Colonic mucosa (tissue), 4 donors: ENCODE results near the gene SH3BP5L. TPM values are rescaled to one million over a fixed set of nuclear protein-coding genes. Genes with fewer than 3 reads are reported as not detected.
A peak's percentile ranks its signal among the peaks of the same experiment; 100 is the strongest.

ENCODE experiments used
- DNase-seq: peaks from one replicate; pipeline ENCODE4 v3.0.0-alpha.2; 2020
- H3K27ac ChIP-seq: fragments of 200-600 bp; one replicate; pipeline ENCODE4 v1.8.0; 2021
- H3K27me3 ChIP-seq: fragments of 200-600 bp; one replicate; pipeline ENCODE4 v1.8.0; 2021
- H3K36me3 ChIP-seq: fragments of 200-600 bp; one replicate; pipeline ENCODE4 v1.8.0; 2021
- H3K4me1 ChIP-seq: fragments of 200-600 bp; one replicate; pipeline ENCODE4 v1.8.0; 2021; ENCODE audit warnings: mild to moderate bottlenecking
- H3K4me3 ChIP-seq: fragments of 200-600 bp; one replicate; pipeline ENCODE4 v1.8.0; 2021
- H3K9ac ChIP-seq, 2 donors: one replicate each; pipeline ENCODE4 v1.7.0; 2013; ENCODE audit warnings: control low read depth in 2 of 2, low read depth in 2 of 2, low read length in 2 of 2
- H3K9me3 ChIP-seq: fragments of 200-600 bp; one replicate; pipeline ENCODE4 v1.8.0; 2021
- intact Hi-C: fragments of 100-400 bp; cut with DNase I; formaldehyde crosslinking; loops from one replicate; pipeline ENCODE4 v1.14.1; 2022
- total RNA-seq, 2 donors: library from RNA; stranded (reverse); fragmentation: NEBNext Ultra II Directional in 1 of 2; extraction: Animal tissue kit (Norgen Biotek cat#: 25700) in 1 of 2; gene quantifications; one replicate each; pipeline ENCODE4 v1.2.1, GENCODE V29; 2021
- TF ChIP-seq, protein P1 (sequence below): fragments of 200-600 bp; IDR thresholded peaks from one replicate; pipeline ENCODE4 v1.8.0; 2022; ENCODE audit warnings: antibody characterized with exemption, mild to moderate bottlenecking
- donor health status: healthy.
- donor health status: DM: no; HTN: no; CAD: no.
- donor health status: DM: no; HTN: no; CAD: no.

Gene SH3BP5L
- total RNA-seq, 2 donors from 2014 or later = 24.2 to 30.5 TPM

DNA sequence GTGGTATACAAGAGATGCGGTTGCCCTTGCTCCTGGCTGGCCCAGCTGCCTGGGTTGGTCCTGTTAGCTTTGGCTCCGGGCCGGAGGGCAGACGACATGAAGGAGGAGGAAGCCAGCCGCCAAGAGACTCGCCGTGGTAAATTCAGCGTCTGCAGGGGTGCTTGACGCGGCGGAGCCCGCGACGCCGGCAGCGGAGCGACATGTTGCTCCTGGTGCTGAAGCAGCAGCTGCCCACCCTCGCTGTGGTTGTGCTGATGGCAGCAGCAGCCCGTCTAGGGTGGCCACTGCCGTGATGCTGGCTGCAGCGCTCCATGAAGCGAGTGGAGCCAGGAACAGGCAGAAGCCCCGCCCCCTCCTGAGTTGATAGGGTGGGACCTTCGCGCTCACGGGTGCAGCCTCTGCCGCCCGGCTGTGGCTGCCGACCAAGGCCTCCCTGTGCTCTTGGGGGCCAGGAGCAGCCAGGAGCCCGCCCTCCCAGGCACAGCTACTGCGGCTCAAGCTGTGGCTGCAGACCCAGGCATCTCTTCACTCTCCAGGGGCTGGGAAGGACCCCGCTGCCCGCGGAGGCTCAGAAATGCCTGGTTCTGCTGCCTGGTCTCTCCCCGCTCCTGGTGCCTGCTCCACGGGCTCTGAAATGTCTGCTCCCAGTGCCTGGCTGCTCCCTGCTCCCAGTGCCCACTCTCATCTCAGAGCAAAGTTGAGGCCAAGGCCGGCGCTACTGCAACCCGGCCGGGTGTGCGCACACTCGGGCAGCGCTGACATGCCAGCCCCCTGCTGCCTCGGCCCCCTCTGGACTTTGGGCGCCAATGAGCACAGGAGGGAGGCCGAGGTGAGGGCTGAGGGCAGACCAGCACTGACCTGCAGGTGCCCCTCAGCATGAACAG is 37.5 kb upstream of the SH3BP5L start:
- H3K9me3 ChIP-seq = no peaks in the 10 kb centered on the region
- intact Hi-C loops = no loop called here
- H3K4me1 ChIP-seq = peaks cover 6% of the 10 kb centered on the region
- no peaks in the 10 kb centered on the region for H3K27me3 ChIP-seq
- H3K27ac ChIP-seq = peak overlapping the region; percentile 82
- H3K4me3 ChIP-seq = peak overlapping the region; percentile 61
- peak; percentile 94 for DNase-seq
- TF ChIP-seq, protein P1, sequence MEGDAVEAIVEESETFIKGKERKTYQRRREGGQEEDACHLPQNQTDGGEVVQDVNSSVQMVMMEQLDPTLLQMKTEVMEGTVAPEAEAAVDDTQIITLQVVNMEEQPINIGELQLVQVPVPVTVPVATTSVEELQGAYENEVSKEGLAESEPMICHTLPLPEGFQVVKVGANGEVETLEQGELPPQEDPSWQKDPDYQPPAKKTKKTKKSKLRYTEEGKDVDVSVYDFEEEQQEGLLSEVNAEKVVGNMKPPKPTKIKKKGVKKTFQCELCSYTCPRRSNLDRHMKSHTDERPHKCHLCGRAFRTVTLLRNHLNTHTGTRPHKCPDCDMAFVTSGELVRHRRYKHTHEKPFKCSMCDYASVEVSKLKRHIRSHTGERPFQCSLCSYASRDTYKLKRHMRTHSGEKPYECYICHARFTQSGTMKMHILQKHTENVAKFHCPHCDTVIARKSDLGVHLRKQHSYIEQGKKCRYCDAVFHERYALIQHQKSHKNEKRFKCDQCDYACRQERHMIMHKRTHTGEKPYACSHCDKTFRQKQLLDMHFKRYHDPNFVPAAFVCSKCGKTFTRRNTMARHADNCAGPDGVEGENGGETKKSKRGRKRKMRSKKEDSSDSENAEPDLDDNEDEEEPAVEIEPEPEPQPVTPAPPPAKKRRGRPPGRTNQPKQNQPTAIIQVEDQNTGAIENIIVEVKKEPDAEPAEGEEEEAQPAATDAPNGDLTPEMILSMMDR = no peak
- H3K36me3 ChIP-seq = no peaks in the 10 kb centered on the region
- H3K9ac ChIP-seq = peak overlapping the region; percentile 41 to 70

DNA sequence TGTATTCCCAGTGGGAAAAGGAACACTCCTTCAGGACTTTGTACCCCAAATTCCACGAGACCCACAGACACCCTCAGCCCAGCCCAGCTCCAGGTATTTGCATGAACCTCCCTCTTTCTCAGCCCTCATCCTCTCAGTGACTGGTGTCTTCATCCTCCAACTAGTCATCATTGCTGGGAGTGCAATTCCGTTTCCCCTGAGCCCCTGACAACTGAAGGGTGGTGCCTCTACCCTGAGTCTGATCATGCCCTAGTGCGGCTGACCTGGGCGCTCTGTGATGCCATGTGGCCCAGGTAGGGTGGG is 36.9 kb upstream of the SH3BP5L start:
- H3K27ac ChIP-seq = peak overlapping the region; percentile 82
- H3K4me3 ChIP-seq = peak overlapping the region; percentile 61
- TF ChIP-seq, protein P1 = no peak
- H3K27me3 ChIP-seq = no peaks in the 10 kb centered on the region
- H3K36me3 ChIP-seq = no peaks in the 10 kb centered on the region
- peak overlapping the region; percentile 41 to 70 for H3K9ac ChIP-seq
- DNase-seq = no peak
- intact Hi-C loops = no loop called here
- no peaks in the 10 kb centered on the region for H3K9me3 ChIP-seq
- peaks cover 9% of the 10 kb centered on the region for H3K4me1 ChIP-seq

DNA sequence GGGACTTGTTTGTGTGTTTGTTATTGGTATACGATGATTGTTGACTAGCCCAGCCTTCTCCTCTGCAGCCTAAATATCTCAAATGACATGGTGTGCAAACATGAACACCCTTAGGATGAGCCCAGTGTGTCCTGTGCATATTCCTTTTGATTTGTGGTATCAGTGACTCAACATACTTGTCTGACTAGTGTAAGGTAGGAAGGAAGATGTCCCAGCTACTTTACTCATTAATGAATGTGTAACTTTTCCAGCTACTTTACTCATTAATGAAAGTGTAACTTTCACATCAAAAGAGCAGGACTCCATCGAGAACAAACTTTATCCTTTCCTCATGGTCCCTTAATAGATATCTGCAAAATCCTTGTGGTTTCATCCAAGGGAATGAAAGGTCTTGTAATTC is 35.9 kb upstream of the SH3BP5L start:
- TF ChIP-seq, protein P1 = no peak
- no peak overlapping the region for H3K9ac ChIP-seq
- no peaks in the 10 kb centered on the region for H3K9me3 ChIP-seq
- H3K4me1 ChIP-seq = peaks cover 11% of the 10 kb centered on the region
- no peak overlapping the region for H3K27ac ChIP-seq
- no peak for DNase-seq
- no peaks in the 10 kb centered on the region for H3K27me3 ChIP-seq
- intact Hi-C loops = no loop called here
- H3K4me3 ChIP-seq = no peak overlapping the region
- no peaks in the 10 kb centered on the region for H3K36me3 ChIP-seq

DNA sequence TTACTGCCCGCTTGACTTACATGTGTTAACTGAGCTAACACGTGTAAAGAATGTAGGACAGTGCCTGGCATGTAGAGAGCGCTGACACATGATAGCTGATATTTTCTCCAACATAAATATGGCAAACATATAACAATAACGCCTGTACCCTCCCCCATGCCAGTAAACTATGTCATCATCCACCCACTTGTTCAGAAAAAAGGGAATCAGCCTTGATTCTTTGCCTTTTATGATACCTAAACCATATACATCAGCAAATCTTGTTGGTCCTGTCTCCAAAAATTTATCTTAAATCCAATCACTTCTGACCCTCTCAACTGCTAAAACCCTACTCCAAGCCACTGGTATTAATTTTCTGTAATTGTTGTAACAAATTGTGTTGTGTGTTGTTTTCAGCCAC is 34.3 kb upstream of the SH3BP5L start:
- Histone ChIP-seq H3K27ac (no peak overlapping the region), H3K36me3 (no peaks in the 10 kb centered on the region), H3K9me3 (no peaks in the 10 kb centered on the region), H3K4me3 (no peak overlapping the region), H3K27me3 (no peaks in the 10 kb centered on the region), H3K4me1 (peaks cover 11% of the 10 kb centered on the region), H3K9ac (no peak overlapping the region)
- no peak for DNase-seq
- intact Hi-C loops = no loop called here
- TF ChIP-seq, protein P1 = no peak

DNA sequence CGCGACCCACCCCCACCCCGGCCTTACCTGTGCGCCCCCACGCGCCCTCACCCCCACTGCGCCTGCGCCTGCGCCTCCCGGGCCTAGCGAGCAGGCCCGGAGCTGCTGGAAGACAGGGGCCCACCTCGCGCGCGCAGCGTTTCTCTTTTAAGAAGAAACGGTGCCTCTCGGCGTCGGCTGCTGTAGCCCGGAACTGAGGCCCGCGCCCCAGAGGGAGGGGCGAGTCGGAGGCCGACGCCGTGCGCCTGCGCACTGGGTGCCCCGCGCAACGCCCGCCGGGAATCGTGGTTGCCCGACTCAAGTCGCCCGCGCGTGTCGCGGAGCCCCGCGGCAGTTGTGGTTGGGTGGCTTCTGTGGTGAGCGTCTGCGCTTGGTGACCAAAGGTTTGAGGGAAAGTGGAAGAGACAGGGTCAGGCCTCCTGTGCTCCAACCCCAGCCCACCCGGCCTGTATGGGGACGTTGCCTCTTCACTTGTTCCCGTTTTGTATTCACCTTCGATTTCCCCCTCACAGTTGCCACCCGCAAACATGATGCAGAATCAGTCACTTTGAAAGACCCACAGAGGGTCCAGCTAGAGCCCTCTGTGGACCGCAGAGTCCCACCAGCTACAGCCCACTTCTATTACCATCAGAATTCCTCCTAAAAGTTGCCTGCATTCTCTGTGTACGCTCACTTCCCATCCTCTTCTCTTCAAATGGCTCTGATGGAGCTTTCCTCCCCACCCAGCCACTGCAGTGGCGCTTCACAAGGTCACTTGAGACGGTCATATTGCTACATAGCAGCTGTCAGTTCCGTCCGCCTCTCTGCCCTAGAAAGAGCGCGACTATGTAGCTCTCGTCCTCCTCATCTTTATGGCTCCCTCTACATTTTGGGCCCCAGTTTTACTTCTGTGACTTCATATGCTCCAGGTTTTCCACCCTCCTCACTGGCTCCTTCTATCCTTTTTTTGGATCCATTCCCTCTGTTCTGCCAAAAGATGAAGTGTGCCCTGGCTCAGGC is 33.5 kb upstream of the SH3BP5L start, which contains the start of gene ZNF692:
ZNF692 (minus strand) TSS at position 195 of the 999 bp plus-strand sequence. CDS start 776 bp downstream, outside the sequence.
- no peaks in the 10 kb centered on the region for H3K36me3 ChIP-seq
- DNase-seq = peak; percentile 98
- H3K9me3 ChIP-seq = no peaks in the 10 kb centered on the region
- peak within 1 kb of the TSS; percentile 74 to 93 for H3K9ac ChIP-seq
- no peaks in the 10 kb centered on the region for H3K27me3 ChIP-seq
- H3K4me1 ChIP-seq = peaks cover 11% of the 10 kb centered on the region
- peak within 1 kb of the TSS; percentile 59 for H3K4me3 ChIP-seq
- intact Hi-C loops = no loop called here
- TF ChIP-seq, protein P1 = no peak
- H3K27ac ChIP-seq = peak within 1 kb of the TSS; percentile 77
